ENCODE results near the gene TFDP1. TPM values are rescaled to one million over a fixed set of nuclear protein-coding genes. Genes with fewer than 3 reads are reported as not detected.
"Not testable (repeated sequence)": the region's sequence is repeated elsewhere in the genome, so short reads cannot be mapped to it uniquely, and the experiment has no call there.

Gene TFDP1
- total and polyA plus RNA-seq, 4 donors, result 17.4 to 36.6 (median 33.1) TPM

GRCh38 chr13:113616281-113616906, 31.8 kb downstream of the TFDP1 start:
- DNase-seq (peak; percentile 34 to 55), ATAC-seq (ENCODE audit: low FRiP score) (no peak)
- WGBS, 2 donors, result 91 to 92% methylated on average over 20 of the region's 20 CpGs
- no peaks in the 10 kb centered on the region for H3K27me3 ChIP-seq (ENCODE audit: control insufficient read depth in 1 of 2, insufficient read depth in 2 of 2, low read length in 1 of 2)
- no peak overlapping the region for H3K4me3 ChIP-seq (ENCODE audit: low read length in 2 of 2)
- intact Hi-C loops (cut with DNase I), result no loop called here
- H3K9me3 ChIP-seq (ENCODE audit: control insufficient read depth, low read length), result no peaks in the 10 kb centered on the region
- H3K27ac ChIP-seq (ENCODE audit: low read depth in 1 of 2, low read length in 2 of 2), result no peak overlapping the region
- H3K36me3 ChIP-seq (ENCODE audit: control insufficient read depth in 1 of 2, insufficient read depth in 2 of 2, low read length in 1 of 2), result no peaks in the 10 kb centered on the region
- no peaks in the 10 kb centered on the region for H3K4me1 ChIP-seq (ENCODE audit: control insufficient read depth in 1 of 2, insufficient read depth in 2 of 2, low read length in 2 of 2)

GRCh38 chr13:113616991-113617749, 32.6 kb downstream of the TFDP1 start:
- H3K9me3 ChIP-seq (ENCODE audit: control insufficient read depth, low read length), result no peaks in the 10 kb centered on the region
- intact Hi-C loops (cut with DNase I), result no loop called here
- no peak for ATAC-seq (ENCODE audit: low FRiP score)

GRCh38 chr13:113617961-113618360, 33.4 kb downstream of the TFDP1 start:
- DNase-seq (peak in 1 of 2 donors; percentile 17), ATAC-seq (ENCODE audit: low FRiP score) (no peak)
- intact Hi-C loops (cut with DNase I), result no loop called here
- Histone ChIP-seq H3K4me3 (ENCODE audit: low read length in 2 of 2) (no peak overlapping the region), H3K36me3 (ENCODE audit: control insufficient read depth in 1 of 2, insufficient read depth in 2 of 2, low read length in 1 of 2) (no peaks in the 10 kb centered on the region), H3K27ac (ENCODE audit: low read depth in 1 of 2, low read length in 2 of 2) (no peak overlapping the region), H3K27me3 (ENCODE audit: control insufficient read depth in 1 of 2, insufficient read depth in 2 of 2, low read length in 1 of 2) (no peaks in the 10 kb centered on the region), H3K4me1 (ENCODE audit: control insufficient read depth in 1 of 2, insufficient read depth in 2 of 2, low read length in 2 of 2) (no peaks in the 10 kb centered on the region), H3K9me3 (ENCODE audit: control insufficient read depth, low read length) (no peaks in the 10 kb centered on the region)
- WGBS, 2 donors, result 78 to 79% methylated on average over 5 of the region's 5 CpGs

More at GRCh38 chr13:113616991-113617749, 32.6 kb downstream of the TFDP1 start:
- Histone ChIP-seq H3K4me3 (ENCODE audit: low read length in 2 of 2) (no peak overlapping the region), H3K36me3 (ENCODE audit: control insufficient read depth in 1 of 2, insufficient read depth in 2 of 2, low read length in 1 of 2) (no peaks in the 10 kb centered on the region), H3K4me1 (ENCODE audit: control insufficient read depth in 1 of 2, insufficient read depth in 2 of 2, low read length in 2 of 2) (no peaks in the 10 kb centered on the region), H3K27me3 (ENCODE audit: control insufficient read depth in 1 of 2, insufficient read depth in 2 of 2, low read length in 1 of 2) (no peaks in the 10 kb centered on the region), H3K27ac (ENCODE audit: low read depth in 1 of 2, low read length in 2 of 2) (no peak overlapping the region)
- 83 to 87% methylated on average over 18 of the region's 18 CpGs for WGBS, 2 donors
- DNase-seq, result peak; percentile 47 to 59

- H3K27ac ChIP-seq (ENCODE audit: low read depth in 1 of 2, low read length in 2 of 2), result no peak overlapping the region
- ATAC-seq (ENCODE audit: low FRiP score) (no peak), DNase-seq (peak; percentile 24 to 53)
- H3K36me3 ChIP-seq (ENCODE audit: control insufficient read depth in 1 of 2, insufficient read depth in 2 of 2, low read length in 1 of 2), result no peaks in the 10 kb centered on the region
- no peaks in the 10 kb centered on the region for H3K4me1 ChIP-seq (ENCODE audit: control insufficient read depth in 1 of 2, insufficient read depth in 2 of 2, low read length in 2 of 2)
- H3K4me3 ChIP-seq (ENCODE audit: low read length in 2 of 2), result no peak overlapping the region
- H3K9me3 ChIP-seq (ENCODE audit: control insufficient read depth, low read length), result no peaks in the 10 kb centered on the region
- H3K27me3 ChIP-seq (ENCODE audit: control insufficient read depth in 1 of 2, insufficient read depth in 2 of 2, low read length in 1 of 2), result no peaks in the 10 kb centered on the region
- WGBS, 2 donors, result 93 to 95% methylated on average over 7 of the region's 7 CpGs
- intact Hi-C loops (cut with DNase I), result no loop called here
These were observed 33.9 kb downstream of the TFDP1 start for GRCh38 chr13:113618455-113618854.

- no peak for ATAC-seq (ENCODE audit: low FRiP score)
- no peaks in the 10 kb centered on the region for H3K36me3 ChIP-seq (ENCODE audit: control insufficient read depth in 1 of 2, insufficient read depth in 2 of 2, low read length in 1 of 2)
These were observed 35.7 kb downstream of the TFDP1 start for GRCh38 chr13:113620036-113620796.

GRCh38 chr13:113621046-113621445, 36.5 kb downstream of the TFDP1 start:
- H3K36me3 ChIP-seq (ENCODE audit: control insufficient read depth in 1 of 2, insufficient read depth in 2 of 2, low read length in 1 of 2), result no peaks in the 10 kb centered on the region
- no peaks in the 10 kb centered on the region for H3K27me3 ChIP-seq (ENCODE audit: control insufficient read depth in 1 of 2, insufficient read depth in 2 of 2, low read length in 1 of 2)
- H3K27ac ChIP-seq (ENCODE audit: low read depth in 1 of 2, low read length in 2 of 2), result no peak overlapping the region
- H3K4me1 ChIP-seq (ENCODE audit: control insufficient read depth in 1 of 2, insufficient read depth in 2 of 2, low read length in 2 of 2), result no peaks in the 10 kb centered on the region
- ATAC-seq (ENCODE audit: low FRiP score), result no peak
- H3K4me3 ChIP-seq (ENCODE audit: low read length in 2 of 2), result no peak overlapping the region
- no peaks in the 10 kb centered on the region for H3K9me3 ChIP-seq (ENCODE audit: control insufficient read depth, low read length)
- DNase-seq, result peak; percentile 27 to 48
- WGBS, 2 donors, result 95 to 97% methylated on average over 15 of the region's 15 CpGs
- intact Hi-C loops (cut with DNase I), result no loop called here

More at GRCh38 chr13:113620036-113620796, 35.7 kb downstream of the TFDP1 start:
- whole genome bisulfite sequencing, 2 donors, result 74 to 85% methylated on average over 14 to 15 of the region's 15 CpGs
- H3K27me3 ChIP-seq (ENCODE audit: control insufficient read depth in 1 of 2, insufficient read depth in 2 of 2, low read length in 1 of 2), result no peaks in the 10 kb centered on the region
- no peaks in the 10 kb centered on the region for H3K4me1 ChIP-seq (ENCODE audit: control insufficient read depth in 1 of 2, insufficient read depth in 2 of 2, low read length in 2 of 2)
- intact Hi-C loops (cut with DNase I), result no loop called here
- peak in 1 of 2 donors; percentile 52 for DNase-seq
- no peaks in the 10 kb centered on the region for H3K9me3 ChIP-seq (ENCODE audit: control insufficient read depth, low read length)
- H3K4me3 ChIP-seq (ENCODE audit: low read length in 2 of 2), result no peak overlapping the region
- no peak overlapping the region for H3K27ac ChIP-seq (ENCODE audit: low read depth in 1 of 2, low read length in 2 of 2)

GRCh38 chr13:113621498-113621897, 36.9 kb downstream of the TFDP1 start:
- whole genome bisulfite sequencing, 2 donors, result 63 to 68% methylated on average over 13 of the region's 13 CpGs
- H3K9me3 ChIP-seq (ENCODE audit: control insufficient read depth, low read length); H3K4me1 ChIP-seq (ENCODE audit: control insufficient read depth in 1 of 2, insufficient read depth in 2 of 2, low read length in 2 of 2); H3K27ac ChIP-seq (ENCODE audit: low read depth in 1 of 2, low read length in 2 of 2); intact Hi-C loops (cut with DNase I); H3K4me3 ChIP-seq (ENCODE audit: low read length in 2 of 2); H3K27me3 ChIP-seq (ENCODE audit: control insufficient read depth in 1 of 2, insufficient read depth in 2 of 2, low read length in 1 of 2); ATAC-seq (ENCODE audit: low FRiP score); H3K36me3 ChIP-seq (ENCODE audit: control insufficient read depth in 1 of 2, insufficient read depth in 2 of 2, low read length in 1 of 2): not testable (repeated sequence)
- peak; percentile 35 to 36 for DNase-seq

- H3K9me3 ChIP-seq (ENCODE audit: control insufficient read depth, low read length); H3K36me3 ChIP-seq (ENCODE audit: control insufficient read depth in 1 of 2, insufficient read depth in 2 of 2, low read length in 1 of 2); H3K27me3 ChIP-seq (ENCODE audit: control insufficient read depth in 1 of 2, insufficient read depth in 2 of 2, low read length in 1 of 2); H3K4me3 ChIP-seq (ENCODE audit: low read length in 2 of 2); intact Hi-C loops (cut with DNase I); ATAC-seq (ENCODE audit: low FRiP score); H3K27ac ChIP-seq (ENCODE audit: low read depth in 1 of 2, low read length in 2 of 2); H3K4me1 ChIP-seq (ENCODE audit: control insufficient read depth in 1 of 2, insufficient read depth in 2 of 2, low read length in 2 of 2): not testable (repeated sequence)
- WGBS, 2 donors, result 94 to 95% methylated on average over 20 of the region's 20 CpGs
- DNase-seq, result peak in 1 of 2 donors; percentile 63
These were observed 37.5 kb downstream of the TFDP1 start for GRCh38 chr13:113621986-113622550.
